H1 (cell line): ENCODE data around the gene NARS2. TPM values are rescaled to one million over a fixed set of nuclear protein-coding genes. Genes with fewer than 3 reads are reported as not detected.
"Not testable (repeated sequence)": the region's sequence is repeated elsewhere in the genome, so short reads cannot be mapped to it uniquely, and the experiment has no call there.

Experiments
- CTCF ChIA-PET: fragments of 300-600 bp; sonication (Branson Sonifier 250); formaldehyde crosslinking; loops from one replicate; lab custom pipeline; 2021; ENCODE audit not compliant: partially characterized antibody; lab: Charles Lee
- POLR2A ChIA-PET: fragments of 300-600 bp; sonication (Branson Sonifier 250); formaldehyde crosslinking; loops from one replicate; lab custom pipeline; 2021; ENCODE audit warnings: inconsistent platforms; ENCODE audit not compliant: partially characterized antibody; lab: Charles Lee
- DNase-seq, 2 experiments: peaks; one replicate each; pipeline versions ENCODE4 v3.0.0 to v3.0.0-alpha.2; 2010 to 2022; ENCODE audit warnings: low spot score in 2 of 2, low read depth in 1 of 2, mixed read lengths in 1 of 2
- FAIRE-seq: peaks from 2 replicates; lab custom pipeline; 2011; peaks lifted over from hg19 to GRCh38; lab: Jason Lieb, UNC
- H2AFZ ChIP-seq: 2 replicates; pipeline ENCODE4 v1.8.1; 2012; ENCODE audit warnings: low read length, inconsistent platforms
- H2AK5ac ChIP-seq: 2 replicates; pipeline ENCODE4 v1.6.1; 2013; ENCODE audit warnings: low read depth, low read length
- H2BK120ac ChIP-seq: replicated peaks from 2 replicates; pipeline ENCODE3; 2013; ENCODE audit warnings: low read depth, low read length, inconsistent platforms
- H2BK12ac ChIP-seq: 2 replicates; pipeline ENCODE4 v1.6.1; 2013; ENCODE audit warnings: low read depth, low read length
- H2BK15ac ChIP-seq: 2 replicates; pipeline ENCODE4 v1.6.1; 2013; ENCODE audit warnings: low read length
- H2BK20ac ChIP-seq: 2 replicates; pipeline ENCODE4 v1.6.1; 2013; ENCODE audit warnings: low read length
- H2BK5ac ChIP-seq: 2 replicates; pipeline ENCODE4 v1.6.1; 2013; ENCODE audit warnings: low read depth, low read length
- H3K14ac ChIP-seq: 2 replicates; pipeline ENCODE4 v1.6.1; 2013; ENCODE audit warnings: inconsistent platforms; ENCODE audit not compliant: insufficient read length
- H3K18ac ChIP-seq: 2 replicates; pipeline ENCODE4 v1.6.1; 2013; ENCODE audit warnings: low read length; ENCODE audit errors: extremely low read depth
- H3K23ac ChIP-seq: 2 replicates; pipeline ENCODE4 v1.6.1; 2013; ENCODE audit warnings: inconsistent platforms; ENCODE audit not compliant: insufficient read length
- H3K23me2 ChIP-seq: 2 replicates; pipeline ENCODE4 v1.6.1; 2013; ENCODE audit warnings: low read depth, low read length
- H3K27ac ChIP-seq: 2 replicates; pipeline ENCODE4 v1.6.1; 2011; ENCODE audit warnings: low read depth, low read length, inconsistent platforms
- H3K27me3 ChIP-seq, 4 experiments: replicated peaks in 1 of 4; 1 replicate in 1 of 4; 2 replicates in 3 of 4; pipeline versions ENCODE4 v1.6.1 to v1.8.1; 2011 to 2013; ENCODE audit warnings: low read length in 3 of 4, mild to moderate bottlenecking in 3 of 4, inconsistent platforms in 2 of 4, mixed read lengths in 2 of 4, moderate library complexity in 1 of 4; ENCODE audit not compliant: control insufficient read depth in 3 of 4, insufficient read depth in 3 of 4; ENCODE audit errors: extremely low read depth in 1 of 4
- H3K36me3 ChIP-seq, 4 experiments: 2 replicates each; pipeline versions ENCODE4 v1.6.1 to v1.8.1; 2011 to 2013; ENCODE audit warnings: mild to moderate bottlenecking in 4 of 4, low read length in 3 of 4, moderate library complexity in 2 of 4, control low read depth in 1 of 4, inconsistent platforms in 1 of 4; ENCODE audit not compliant: insufficient read depth in 4 of 4, control insufficient read depth in 2 of 4
- H3K4ac ChIP-seq: replicated peaks from 2 replicates; pipeline ENCODE3; 2013; ENCODE audit warnings: low read length, low read depth, mixed read lengths, inconsistent platforms; ENCODE audit not compliant: insufficient read length
- H3K4me1 ChIP-seq, 4 experiments: replicated peaks in 1 of 4; 1 replicate in 1 of 4; 2 replicates in 3 of 4; pipeline versions ENCODE4 v1.6.1 to v1.8.1; 2011 to 2013; ENCODE audit warnings: low read length in 3 of 4, inconsistent platforms in 2 of 4, mixed read lengths in 1 of 4; ENCODE audit not compliant: insufficient read depth in 4 of 4, control insufficient read depth in 3 of 4
- H3K4me2 ChIP-seq, 2 experiments: 2 replicates each; pipeline versions ENCODE4 v1.6.1 to v1.8.1; 2011 to 2013; ENCODE audit warnings: low read depth in 2 of 2, low read length in 2 of 2, control low read depth in 1 of 2, inconsistent platforms in 1 of 2, mild to moderate bottlenecking in 1 of 2; ENCODE audit not compliant: insufficient read depth in 1 of 2
- H3K4me3 ChIP-seq, 4 experiments: fragments of 200-600, 300-600 bp in 1 of 4; sonication (generic), shearing (Covaris generic), sonication (Bioruptor Twin) in 1 of 4; 2 replicates each; pipeline versions ENCODE4 v1.5.1 to v1.8.1; 2011 to 2016; ENCODE audit warnings: low read length in 4 of 4, low read depth in 3 of 4, control low read depth in 2 of 4, inconsistent platforms in 2 of 4, mild to moderate bottlenecking in 2 of 4, mixed read lengths in 1 of 4, moderate library complexity in 1 of 4; ENCODE audit not compliant: insufficient read depth in 2 of 4; ENCODE audit errors: extremely low read depth in 1 of 4
- H3K56ac ChIP-seq: replicated peaks from 2 replicates; pipeline ENCODE3; 2013; ENCODE audit warnings: low read depth, mild to moderate bottlenecking, mixed read lengths, low read length, inconsistent platforms; ENCODE audit not compliant: insufficient read length
- H3K79me1 ChIP-seq: 2 replicates; pipeline ENCODE4 v1.6.1; 2013; ENCODE audit warnings: low read depth, low read length, control low read depth
- H3K79me2 ChIP-seq, 2 experiments: 2 replicates each; pipeline versions ENCODE4 v1.6.1 to v1.8.1; 2012 to 2013; ENCODE audit warnings: low read length in 2 of 2, mild to moderate bottlenecking in 2 of 2, inconsistent platforms in 1 of 2; ENCODE audit not compliant: insufficient read depth in 2 of 2, control insufficient read depth in 1 of 2
- H3K9ac ChIP-seq, 4 experiments: replicated peaks in 1 of 4; 1 replicate in 1 of 4; 2 replicates in 3 of 4; pipeline versions ENCODE4 v1.6.1 to v1.8.1; 2011 to 2013; ENCODE audit warnings: low read depth in 3 of 4, low read length in 3 of 4, control low read depth in 2 of 4, mild to moderate bottlenecking in 2 of 4, moderate library complexity in 2 of 4, inconsistent platforms in 1 of 4; ENCODE audit errors: extremely low read depth in 1 of 4
- H3K9me3 ChIP-seq, 2 experiments: 2 replicates each; pipeline versions ENCODE4 v1.6.1 to v1.8.1; 2012 to 2013; ENCODE audit warnings: mild to moderate bottlenecking in 2 of 2, moderate library complexity in 2 of 2, control low read depth in 1 of 2, inconsistent platforms in 1 of 2, low read depth in 1 of 2, low read length in 1 of 2, mixed read lengths in 1 of 2; ENCODE audit not compliant: insufficient read depth in 2 of 2
- H4K20me1 ChIP-seq, 2 experiments: replicated peaks in 1 of 2; 2 replicates each; pipeline versions ENCODE3 to v1.8.1; 2011 to 2013; ENCODE audit warnings: inconsistent platforms in 2 of 2, low read length in 2 of 2, mild to moderate bottlenecking in 1 of 2; ENCODE audit not compliant: insufficient read depth in 2 of 2, control insufficient read depth in 1 of 2
- H4K5ac ChIP-seq: 2 replicates; pipeline ENCODE4 v1.6.1; 2013; ENCODE audit warnings: low read length, low read depth, mixed read lengths, inconsistent platforms; ENCODE audit not compliant: insufficient read length
- H4K8ac ChIP-seq: 2 replicates; pipeline ENCODE4 v1.8.0; 2013; ENCODE audit warnings: mild to moderate bottlenecking, moderate library complexity, low read length, inconsistent platforms; ENCODE audit not compliant: insufficient read depth; ENCODE audit errors: extremely low read depth
- H4K91ac ChIP-seq: replicated peaks from 2 replicates; pipeline ENCODE3; 2013; ENCODE audit warnings: low read length, mixed read lengths, inconsistent platforms; ENCODE audit not compliant: insufficient read length
- WGBS, 2 experiments: shearing (Covaris generic) in 1 of 2; methylation state at CpG; one replicate each; pipeline versions ENCODE4 v1.1.6 to v1.1.7; 2013 to 2015; ENCODE audit warnings: low lambda C conversion rate in 2 of 2, mixed read lengths in 2 of 2, inconsistent platforms in 1 of 2, low coverage in 1 of 2, missing lambda C conversion rate in 1 of 2; ENCODE audit not compliant: insufficient replicate concordance in 2 of 2, insufficient coverage in 1 of 2, insufficient read length in 1 of 2; ENCODE audit errors: extremely low coverage in 1 of 2, missing lambda C conversion rate in 1 of 2; 5-methylcytosine and 5-hydroxymethylcytosine counted together
- polyA plus RNA-seq, 7 experiments: library from polyadenylated mRNA; depleted of rRNA in 3 of 7; stranded (reverse) in 5 of 7; unstranded in 2 of 7; fragments of >200 nt in 5 of 7; fragments of 200-250 nt in 2 of 7; gene quantifications; 1 replicate in 5 of 7; 2 replicates in 1 of 7; 4 replicates in 1 of 7; pipeline versions ENCODE4 v1.2.1 to v1.2.3, GENCODE V29; 2011 to 2013; ENCODE audit warnings: missing spikeins in 2 of 7, mixed read lengths in 2 of 7
- total RNA-seq: library from RNA; stranded (reverse); fragmentation: NEBNext Ultra II Directional; extraction: Animal tissue kit (Norgen Biotek cat#: 25700); gene quantifications from 2 replicates; pipeline ENCODE4 v1.2.1, GENCODE V29; 2021

The NARS2 gene
- total and polyA plus RNA-seq, 2 of the 8 experiments (the other 6 are each of a cell fraction or from before 2014, with no cell fraction given), result 26.2 to 51.6 TPM

- not testable (repeated sequence) for H3K4me3 ChIP-seq
Measured at GRCh38 chr11:78513085-78513484, 61.6 kb downstream of the NARS2 start.

More at GRCh38 chr11:78513085-78513484, 61.6 kb downstream of the NARS2 start:
- H3K27ac ChIP-seq, DNase-seq, H3K56ac ChIP-seq, H2BK15ac ChIP-seq, H4K5ac ChIP-seq, FAIRE-seq, H2BK20ac ChIP-seq, H4K20me1 ChIP-seq, H2BK120ac ChIP-seq, H3K18ac ChIP-seq, H3K27me3 ChIP-seq, H3K23me2 ChIP-seq, H3K79me1 ChIP-seq, H2AK5ac ChIP-seq, H2AFZ ChIP-seq, H3K9me3 ChIP-seq, H3K14ac ChIP-seq, H3K4me1 ChIP-seq, H2BK5ac ChIP-seq, H3K36me3 ChIP-seq, H3K9ac ChIP-seq, H2BK12ac ChIP-seq, H3K4me2 ChIP-seq, H4K8ac ChIP-seq, H3K23ac ChIP-seq, H4K91ac ChIP-seq, H3K4ac ChIP-seq, H3K79me2 ChIP-seq: not testable (repeated sequence)
- CTCF ChIA-PET, result interaction anchor here (0.6 to 1.6 kb wide), 2 partner anchors 32 to 92 kb away, joined by 3 to 4 read pairs; no protein-coding TSS in a partner anchor
- WGBS, 2 experiments, result 83% methylated on average over 5 of the region's 5 CpGs; no CpG with 5 or more reads in 1 of the 2 experiments
- POLR2A ChIA-PET, result interaction anchor here (1.0 kb wide), 1 partner anchor 10 kb away, joined by 4 read pairs; no protein-coding TSS in a partner anchor
